Tibial artery (tissue), 4 donors: ENCODE data around the gene PSMB3.

Experiments used
- DNase-seq, 2 donors: peaks; one replicate each; pipeline ENCODE4 v3.0.0-alpha.2; 2019
- H3K27ac ChIP-seq, 2 donors: fragments of 200-600 bp; sonication (generic) in 1 of 2; 1 replicate in 1 of 2; 2 replicates in 1 of 2; pipeline ENCODE4 v1.5.1; 2018 to 2019; ENCODE audit warnings: mild to moderate bottlenecking in 1 of 2
- H3K27me3 ChIP-seq, 2 donors: fragments of 200-600 bp; sonication (generic) in 1 of 2; one replicate each; pipeline versions ENCODE4 v1.5.1 to v1.6.0; 2016 to 2019
- H3K36me3 ChIP-seq, 3 donors: fragments of 200-600 bp; sonication (generic) in 2 of 3; one replicate each; pipeline ENCODE4 v1.5.1; 2016 to 2019; ENCODE audit warnings: mild to moderate bottlenecking in 2 of 3
- H3K4me1 ChIP-seq, 4 donors: fragments of 200-600 bp; sonication (generic) in 2 of 4; 1 replicate in 3 of 4; 2 replicates in 1 of 4; pipeline ENCODE4 v1.5.1; 2016 to 2019
- H3K4me3 ChIP-seq, 2 donors: fragments of 200-600 bp; sonication (generic) in 1 of 2; 1 replicate in 1 of 2; 2 replicates in 1 of 2; pipeline ENCODE4 v1.5.1; 2018 to 2019; ENCODE audit warnings: mild to moderate bottlenecking in 2 of 2
- H3K9me3 ChIP-seq, 3 donors: fragments of 200-600 bp; sonication (generic) in 1 of 3; one replicate each; pipeline ENCODE4 v1.5.1; 2016 to 2019
- intact Hi-C: fragments of 100-400 bp; cut with DNase I; formaldehyde crosslinking; loops from one replicate; pipeline ENCODE4 v1.15.0; 2023; ENCODE audit warnings: low total_unique reads
- TF ChIP-seq, protein P1 (sequence below), 2 experiments: fragments of 200-600 bp in 1 of 2; fragments of 450-650 bp in 1 of 2; IDR thresholded peaks; one replicate each; pipeline ENCODE4 v1.5.1; 2017 to 2019; ENCODE audit warnings: antibody characterized with exemption in 2 of 2, mild to moderate bottlenecking in 1 of 2, moderate library complexity in 1 of 2

The PSMB3 gene

DNA sequence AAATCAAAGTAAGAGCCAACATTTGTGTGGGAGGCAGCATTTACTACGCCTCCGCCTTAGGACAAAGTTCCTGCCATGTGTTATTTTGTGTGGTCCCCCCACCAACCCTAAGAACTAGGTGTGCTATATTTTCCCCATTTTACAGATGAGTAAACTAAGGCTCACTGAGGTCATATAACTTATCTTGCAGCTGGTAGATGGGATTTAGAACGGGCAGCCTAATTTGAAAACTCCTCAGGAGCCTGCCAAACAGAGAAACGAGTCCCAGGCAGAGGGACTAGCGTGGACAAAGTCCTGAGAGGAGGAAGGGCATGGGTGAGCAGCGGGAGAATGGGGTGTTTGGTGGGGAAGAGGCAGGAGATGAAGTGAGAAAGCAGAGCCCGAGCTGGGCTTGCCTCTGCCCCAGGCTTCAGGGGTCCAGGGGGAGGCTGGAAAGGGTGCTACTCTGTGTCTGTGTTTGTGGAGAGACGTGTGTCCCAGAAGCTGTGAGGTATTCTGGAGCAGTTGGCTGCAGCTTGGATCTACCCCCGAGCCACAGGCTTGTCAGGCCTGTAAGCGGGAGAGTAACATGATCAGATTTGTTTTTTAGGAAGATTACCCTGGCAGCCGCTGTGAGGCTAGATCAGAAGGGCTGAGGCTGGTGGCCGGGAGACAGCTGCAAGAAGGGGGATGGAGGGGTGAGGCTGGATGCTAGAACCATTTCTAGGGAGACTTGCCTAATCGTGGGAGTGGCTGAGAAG, 42.5 kb upstream of the PSMB3 start:
- TF ChIP-seq, protein P1, sequence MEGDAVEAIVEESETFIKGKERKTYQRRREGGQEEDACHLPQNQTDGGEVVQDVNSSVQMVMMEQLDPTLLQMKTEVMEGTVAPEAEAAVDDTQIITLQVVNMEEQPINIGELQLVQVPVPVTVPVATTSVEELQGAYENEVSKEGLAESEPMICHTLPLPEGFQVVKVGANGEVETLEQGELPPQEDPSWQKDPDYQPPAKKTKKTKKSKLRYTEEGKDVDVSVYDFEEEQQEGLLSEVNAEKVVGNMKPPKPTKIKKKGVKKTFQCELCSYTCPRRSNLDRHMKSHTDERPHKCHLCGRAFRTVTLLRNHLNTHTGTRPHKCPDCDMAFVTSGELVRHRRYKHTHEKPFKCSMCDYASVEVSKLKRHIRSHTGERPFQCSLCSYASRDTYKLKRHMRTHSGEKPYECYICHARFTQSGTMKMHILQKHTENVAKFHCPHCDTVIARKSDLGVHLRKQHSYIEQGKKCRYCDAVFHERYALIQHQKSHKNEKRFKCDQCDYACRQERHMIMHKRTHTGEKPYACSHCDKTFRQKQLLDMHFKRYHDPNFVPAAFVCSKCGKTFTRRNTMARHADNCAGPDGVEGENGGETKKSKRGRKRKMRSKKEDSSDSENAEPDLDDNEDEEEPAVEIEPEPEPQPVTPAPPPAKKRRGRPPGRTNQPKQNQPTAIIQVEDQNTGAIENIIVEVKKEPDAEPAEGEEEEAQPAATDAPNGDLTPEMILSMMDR (IDR thresholded peaks at IDR 0.05) = no peak
- Histone ChIP-seq H3K4me1 (peaks cover 3 to 18% (median 14%) of the 10 kb centered on the region in 4 donors), H3K9me3 (no peaks in the 10 kb centered on the region), H3K36me3 (peaks cover 37 to 78% (median 66%) of the 10 kb centered on the region in 3 donors), H3K4me3 (no peak overlapping the region), H3K27ac (no peak overlapping the region), H3K27me3 (no peaks in the 10 kb centered on the region)
- DNase-seq = no peak
- intact Hi-C loops = no loop called here

DNA sequence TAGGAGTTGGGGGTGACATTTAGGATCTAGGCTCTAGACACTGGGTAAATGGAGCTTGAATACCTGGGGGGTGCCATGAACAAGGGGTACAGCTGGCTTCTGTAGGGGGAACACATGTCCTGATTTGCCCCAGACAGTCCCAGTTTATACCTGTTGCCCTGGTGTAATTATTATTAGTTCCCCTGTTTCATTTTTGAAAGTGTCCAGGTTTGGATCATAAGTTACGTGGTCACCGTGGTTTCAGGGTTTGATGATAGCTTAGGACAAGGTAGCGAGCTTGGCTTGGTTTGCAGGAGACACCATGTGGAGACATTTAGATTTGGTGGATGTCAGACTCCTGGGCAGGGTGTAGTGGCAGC, 42.0 kb upstream of the PSMB3 start:
- no peaks in the 10 kb centered on the region for H3K27me3 ChIP-seq
- DNase-seq = no peak
- H3K27ac ChIP-seq = no peak overlapping the region
- TF ChIP-seq, protein P1 (IDR thresholded peaks at IDR 0.05) = no peak
- intact Hi-C loops = no loop called here
- H3K4me3 ChIP-seq = no peak overlapping the region
- H3K4me1 ChIP-seq = peaks cover 3 to 18% (median 14%) of the 10 kb centered on the region in 4 donors
- no peaks in the 10 kb centered on the region for H3K9me3 ChIP-seq
- H3K36me3 ChIP-seq = peaks cover 42 to 84% (median 71%) of the 10 kb centered on the region in 3 donors

DNA sequence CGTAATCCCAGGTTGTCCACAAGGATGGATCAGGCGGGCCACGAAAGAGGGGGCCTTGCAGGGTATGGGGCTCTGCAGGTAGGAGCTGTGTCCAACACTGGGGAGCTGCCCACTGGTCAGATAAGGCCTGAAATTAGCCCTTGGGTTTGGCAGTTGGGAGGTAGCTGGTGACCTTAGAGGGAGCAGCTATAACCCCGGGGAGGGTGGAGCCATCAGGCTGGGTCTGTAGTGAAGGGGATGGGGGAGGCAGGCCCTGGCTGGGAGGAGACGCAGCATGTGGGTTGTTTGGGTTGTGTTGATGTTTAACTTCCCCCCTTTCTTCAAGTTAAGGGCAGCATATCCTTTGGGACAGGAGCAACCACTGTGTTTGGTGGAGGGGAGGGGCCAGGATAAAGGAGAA, 41.6 kb upstream of the PSMB3 start:
- H3K4me1 ChIP-seq = peaks cover 3 to 18% (median 14%) of the 10 kb centered on the region in 4 donors
- no peak for DNase-seq
- intact Hi-C loops = no loop called here
- H3K4me3 ChIP-seq = no peak overlapping the region
- peaks cover 46 to 88% (median 75%) of the 10 kb centered on the region in 3 donors for H3K36me3 ChIP-seq
- TF ChIP-seq, protein P1 (IDR thresholded peaks at IDR 0.05) = no peak
- no peaks in the 10 kb centered on the region for H3K9me3 ChIP-seq
- H3K27me3 ChIP-seq = no peaks in the 10 kb centered on the region
- no peak overlapping the region for H3K27ac ChIP-seq

DNA sequence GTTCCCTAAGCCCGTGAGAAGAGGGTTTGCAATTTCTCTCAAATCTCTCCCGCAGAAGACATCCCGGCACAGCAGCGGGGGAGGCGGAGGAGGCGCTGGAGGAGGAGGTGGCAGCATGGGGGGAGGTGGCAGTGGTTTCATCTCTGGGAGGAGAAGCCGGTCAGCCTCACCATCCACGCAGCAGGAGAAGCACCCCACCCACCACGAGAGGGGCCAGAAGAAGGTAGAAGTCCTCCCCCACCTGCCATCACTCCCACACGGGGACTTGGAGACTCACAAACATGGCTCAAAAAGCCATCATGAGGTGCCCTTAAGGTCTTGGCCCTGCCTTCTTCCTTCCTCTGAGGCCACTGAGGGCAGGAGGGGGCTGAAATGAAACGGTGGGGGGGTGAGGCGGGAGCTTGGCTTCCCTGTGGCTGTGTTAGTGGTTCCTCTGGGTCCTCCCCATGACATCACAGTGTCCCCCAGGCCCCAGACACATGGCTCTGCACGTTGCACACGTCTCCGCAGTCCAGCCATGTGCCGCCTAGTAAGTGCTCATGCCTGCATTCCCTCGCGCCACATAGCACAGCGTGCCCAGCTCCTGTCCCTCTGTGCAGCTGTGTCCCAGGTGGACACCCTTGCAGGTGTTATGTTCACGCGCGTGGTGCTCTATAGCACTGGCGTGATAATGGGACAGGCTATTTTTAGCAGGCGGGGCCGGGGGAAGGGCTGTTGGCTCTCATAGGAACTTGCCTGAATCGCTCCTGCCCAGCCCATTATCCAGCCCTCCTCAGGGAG, 40.6 kb upstream of the PSMB3 start:
- no peaks in the 10 kb centered on the region for H3K9me3 ChIP-seq
- H3K36me3 ChIP-seq = peaks cover 56 to 98% (median 85%) of the 10 kb centered on the region in 3 donors
- H3K4me1 ChIP-seq = peaks cover 0 to 10% (median 6%) of the 10 kb centered on the region in 4 donors
- no peak overlapping the region for H3K4me3 ChIP-seq
- TF ChIP-seq, protein P1 (IDR thresholded peaks at IDR 0.05) = no peak
- intact Hi-C loops = no loop called here
- no peaks in the 10 kb centered on the region for H3K27me3 ChIP-seq
- H3K27ac ChIP-seq = no peak overlapping the region
- no peak for DNase-seq

DNA sequence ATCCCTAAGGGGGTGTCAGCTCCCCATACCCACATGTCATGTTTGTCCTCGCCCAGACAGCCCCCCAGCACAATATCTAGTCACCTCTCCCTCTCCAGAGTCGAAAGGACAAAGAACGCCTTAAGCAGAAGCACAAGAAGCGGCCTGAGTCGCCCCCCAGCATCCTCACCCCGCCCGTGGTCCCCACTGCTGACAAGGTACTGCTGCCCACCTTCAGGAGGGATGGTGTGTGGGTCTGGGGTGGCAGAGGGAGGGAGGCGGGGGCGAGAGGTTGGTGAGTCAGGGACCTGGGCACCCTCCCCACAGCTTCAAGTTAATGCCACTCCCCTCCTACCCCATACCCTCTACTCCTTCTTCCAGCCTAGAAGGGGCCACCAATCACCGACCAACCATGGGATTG, 39.9 kb upstream of the PSMB3 start:
- Histone ChIP-seq H3K27me3 (no peaks in the 10 kb centered on the region), H3K4me1 (peaks cover 0 to 4% (median under 1%) of the 10 kb centered on the region in 4 donors), H3K36me3 (peaks cover 62 to 100% (median 90%) of the 10 kb centered on the region in 3 donors), H3K9me3 (no peaks in the 10 kb centered on the region), H3K27ac (no peak overlapping the region), H3K4me3 (no peak overlapping the region)
- no peak for DNase-seq
- intact Hi-C loops = no loop called here
- TF ChIP-seq, protein P1 (IDR thresholded peaks at IDR 0.05) = no peak
